ENCODE data around the gene TBCD. TPM values are rescaled to one million over a fixed set of nuclear protein-coding genes. Genes with fewer than 3 reads are reported as not detected.

Gene TBCD
- total and polyA plus RNA-seq, 9 of the 15 experiments (the other 6 are each of a cell fraction or from before 2014, with no cell fraction given), result 8.9 to 98.5 (median 28.0) TPM

GRCh38 chr17:82876602-82877379 is 124.9 kb downstream of the TBCD start (continued):
- TF ChIP-seq TFAP4 (CRISPR knock-in tag; IDR thresholded peaks at IDR 0.05; ENCODE audit: borderline replicate concordance), result peak; percentile 74
- no peak for TF ChIP-seq SMAD1 (IDR thresholded peaks at IDR 0.05; ENCODE audit: low read depth, low read length, partially characterized antibody)
- TF ChIP-seq SRSF1 (IDR thresholded peaks at IDR 0.05; ENCODE audit: low read depth, low read length), result no peak
- peak; percentile 47; the same call in 1 of the 2 replicates for TF ChIP-seq ZNF584 (CRISPR knock-in tag; IDR thresholded peaks at IDR 0.05; ENCODE audit: low read depth)
- TF ChIP-seq HOXB6 (CRISPR knock-in tag; IDR thresholded peaks at IDR 0.05; ENCODE audit: borderline replicate concordance), result no peak
- TF ChIP-seq KHSRP (IDR thresholded peaks at IDR 0.05), result no peak
- TF ChIP-seq MGA (IDR thresholded peaks at IDR 0.05), result peak; percentile 64; the same call in 1 of the 2 replicates
- TF ChIP-seq KLF6 (CRISPR knock-in tag; IDR thresholded peaks at IDR 0.05; ENCODE audit: borderline replicate concordance), result no peak
- no peak for TF ChIP-seq ZBTB2 (IDR thresholded peaks at IDR 0.05)
- no peak for TF ChIP-seq TRIM25 (IDR thresholded peaks at IDR 0.05; ENCODE audit: borderline replicate concordance)
